T-helper 9 cell (primary cell): ENCODE data around the gene ZSCAN21.

Experiments used
- DNase-seq: peaks from one replicate; pipeline ENCODE4 v3.0.0-alpha.2; 2020

Gene ZSCAN21

DNA sequence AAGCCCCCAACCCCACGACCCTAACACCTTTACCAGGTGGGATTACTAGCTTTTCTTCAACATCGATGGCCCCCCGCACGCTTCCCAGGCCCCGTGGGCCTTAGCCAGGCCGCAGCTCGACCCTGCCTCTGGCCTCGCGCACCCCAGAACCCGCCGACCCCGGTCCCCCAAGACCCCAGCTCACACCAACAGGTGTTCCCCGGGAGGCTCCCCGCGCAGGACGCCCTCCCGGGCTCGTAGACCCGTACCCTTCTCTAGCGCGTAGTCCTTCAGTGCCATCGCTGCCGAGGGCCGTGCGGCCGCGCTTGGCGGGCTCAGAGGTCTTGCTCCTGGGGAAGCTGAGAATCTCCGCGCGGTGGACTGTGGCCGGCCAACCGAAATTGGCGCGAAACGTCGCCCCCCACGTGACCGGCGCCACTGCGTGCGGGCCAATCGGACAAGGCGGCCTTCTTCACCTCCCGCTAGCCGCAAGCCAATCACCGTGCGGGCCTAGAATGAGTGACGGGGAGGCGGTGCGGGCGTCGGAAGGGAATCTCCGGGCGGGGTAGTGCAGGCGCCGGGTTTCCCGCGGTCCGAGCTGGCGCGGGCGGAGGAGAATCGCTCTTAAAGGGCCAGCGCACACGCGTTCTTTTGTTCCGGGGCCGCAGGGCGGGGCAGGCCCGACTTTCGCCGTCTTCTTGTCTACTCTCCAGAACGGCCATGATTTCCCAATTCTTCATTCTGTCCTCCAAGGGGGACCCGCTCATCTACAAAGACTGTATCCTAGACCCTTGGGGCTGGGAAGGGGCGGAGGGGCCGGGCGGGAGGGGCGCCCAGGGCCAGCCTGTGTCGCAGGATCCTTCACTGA is 51.7 kb downstream of the ZSCAN21 start, which contains the start of the genes AP4M1 and MCM7:
TSS of gene AP4M1 (plus strand) at position 628 of the 847 bp plus-strand sequence. CDS start at position 700, 72 bp downstream.
TSS of gene MCM7 (minus strand) at position 382 of the 847 bp plus-strand sequence. CDS start at position 279, 103 bp downstream.
- DNase-seq, result peak; percentile 93

DNA sequence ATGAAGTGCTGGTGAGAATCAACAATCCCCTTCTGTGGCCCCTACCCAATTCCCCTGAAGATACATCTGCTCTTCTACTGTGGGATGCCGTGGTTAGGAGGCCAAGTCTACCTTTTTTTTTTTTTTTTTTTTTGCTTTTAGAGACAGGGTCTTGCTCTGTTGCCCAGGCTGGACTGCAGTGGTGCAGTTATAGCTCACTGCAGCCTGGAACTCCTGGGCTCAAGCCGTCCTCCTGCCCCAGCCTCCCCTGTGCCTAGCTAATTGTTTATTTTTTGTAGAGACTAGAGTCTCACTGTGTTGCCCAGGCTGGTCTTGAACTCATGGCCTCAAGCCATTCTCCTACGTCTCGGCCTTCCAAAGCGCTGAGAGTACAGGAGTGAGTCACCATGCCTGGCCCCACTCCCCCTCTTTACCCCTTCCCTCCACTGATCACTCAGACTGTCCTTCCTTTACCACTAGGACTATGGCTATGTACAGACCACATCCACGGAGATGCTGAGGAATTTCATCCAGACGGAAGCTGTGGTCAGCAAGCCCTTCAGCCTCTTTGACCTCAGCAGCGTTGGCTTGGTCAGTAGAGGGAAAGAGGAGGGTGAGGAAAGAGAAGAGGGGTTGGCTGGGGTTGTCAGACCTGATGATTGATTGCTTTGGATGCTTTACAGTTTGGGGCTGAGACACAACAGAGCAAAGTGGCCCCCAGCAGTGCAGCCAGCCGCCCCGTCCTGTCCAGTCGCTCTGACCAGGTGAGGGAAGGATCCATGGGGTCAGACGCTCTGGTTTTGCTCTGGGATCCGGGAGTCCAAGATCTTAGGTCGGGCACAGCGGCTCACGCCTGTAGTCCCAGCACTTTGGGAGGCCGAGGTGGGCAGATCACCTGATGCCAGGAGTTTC is 53.6 kb downstream of the ZSCAN21 start:
- DNase-seq, result no peak

DNA sequence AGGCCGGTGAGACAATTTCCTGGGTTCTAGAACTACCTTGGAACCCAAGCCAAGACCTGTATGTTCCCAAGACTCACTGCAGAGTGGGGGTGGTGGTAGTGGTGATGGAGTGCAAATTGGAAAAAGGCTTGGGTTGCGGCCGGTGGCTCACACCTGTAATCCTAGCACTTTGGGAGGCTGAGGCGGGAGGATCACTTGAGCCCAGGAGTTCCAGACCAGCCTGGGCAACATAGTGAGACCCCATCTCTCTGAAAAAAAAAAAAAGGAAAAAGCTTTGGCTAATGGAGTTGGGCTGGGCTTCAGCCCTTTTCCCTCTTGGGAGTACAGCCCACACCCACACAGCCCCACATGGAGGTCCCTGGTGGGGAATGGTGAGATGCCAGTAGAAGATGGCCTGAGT is 56.0 kb downstream of the ZSCAN21 start:
- DNase-seq, result no peak

DNA sequence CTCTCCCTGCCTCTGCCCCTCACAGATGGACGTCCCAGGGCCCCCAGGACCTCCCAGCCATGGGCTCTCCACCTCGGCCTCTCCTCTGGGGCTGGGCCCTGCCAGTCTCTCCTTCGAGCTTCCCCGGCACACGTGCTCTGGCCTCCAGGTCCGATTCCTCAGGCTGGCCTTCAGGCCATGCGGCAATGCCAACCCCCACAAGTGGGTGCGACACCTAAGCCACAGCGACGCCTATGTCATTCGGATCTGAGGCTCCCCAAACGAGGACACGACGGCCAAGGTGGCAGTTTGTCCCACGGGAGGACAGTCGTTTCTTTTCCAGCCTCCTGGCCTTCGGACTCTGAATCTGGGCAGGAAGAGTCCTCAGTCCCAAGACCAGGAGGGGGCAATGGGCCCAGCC is 57.1 kb downstream of the ZSCAN21 start:
- no peak for DNase-seq

DNA sequence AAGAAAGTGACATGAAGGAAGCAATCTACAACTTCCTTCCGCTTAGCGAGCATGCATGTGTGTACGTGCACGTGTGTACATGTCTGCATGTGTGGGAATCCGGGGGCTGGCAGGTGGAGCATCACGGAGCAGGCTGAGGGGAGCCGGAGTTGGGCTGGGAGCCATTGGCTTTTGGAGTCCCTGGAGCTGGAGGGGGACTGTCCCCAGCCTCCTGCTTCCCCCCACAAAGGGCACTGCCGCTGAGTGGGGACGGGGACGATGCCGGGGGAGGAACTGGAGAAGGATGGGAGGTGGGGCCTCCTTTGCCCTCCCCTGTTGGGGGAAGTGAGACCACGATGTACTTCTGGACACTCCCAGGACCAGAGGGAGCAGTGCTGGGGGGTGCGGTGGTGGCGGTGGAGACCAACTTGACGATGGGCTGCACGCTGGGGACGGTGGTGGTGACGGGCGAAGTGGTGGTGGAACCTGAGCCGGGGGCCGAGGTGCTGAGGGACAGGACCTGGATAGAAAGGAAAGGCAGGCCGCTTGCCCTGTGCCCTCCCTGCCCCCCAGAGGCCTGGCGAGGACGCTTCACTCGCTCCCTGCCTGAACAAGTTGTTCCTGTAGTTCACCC is 57.7 kb downstream of the ZSCAN21 start:
- DNase-seq, result no peak

DNA sequence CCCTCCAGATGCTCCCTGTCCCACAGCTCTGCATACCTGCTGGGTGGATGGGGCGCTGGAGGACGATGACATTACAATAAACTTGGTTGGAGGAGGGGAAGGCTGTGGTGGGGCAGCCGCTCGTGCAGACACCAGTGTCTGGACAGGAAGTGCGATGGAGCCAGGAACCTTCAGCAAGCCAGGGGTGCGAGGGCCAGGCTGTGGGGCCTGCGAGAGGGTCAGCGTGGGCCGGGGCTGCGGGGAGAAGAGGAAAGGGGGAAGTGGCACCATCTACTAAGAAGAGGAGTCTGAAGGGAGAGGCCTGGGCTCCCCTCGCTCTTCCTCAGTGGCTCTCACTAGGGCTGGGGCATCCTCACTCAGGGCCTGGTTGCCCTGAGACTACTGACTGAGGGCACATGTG is 58.3 kb downstream of the ZSCAN21 start:
- DNase-seq, result no peak

DNA sequence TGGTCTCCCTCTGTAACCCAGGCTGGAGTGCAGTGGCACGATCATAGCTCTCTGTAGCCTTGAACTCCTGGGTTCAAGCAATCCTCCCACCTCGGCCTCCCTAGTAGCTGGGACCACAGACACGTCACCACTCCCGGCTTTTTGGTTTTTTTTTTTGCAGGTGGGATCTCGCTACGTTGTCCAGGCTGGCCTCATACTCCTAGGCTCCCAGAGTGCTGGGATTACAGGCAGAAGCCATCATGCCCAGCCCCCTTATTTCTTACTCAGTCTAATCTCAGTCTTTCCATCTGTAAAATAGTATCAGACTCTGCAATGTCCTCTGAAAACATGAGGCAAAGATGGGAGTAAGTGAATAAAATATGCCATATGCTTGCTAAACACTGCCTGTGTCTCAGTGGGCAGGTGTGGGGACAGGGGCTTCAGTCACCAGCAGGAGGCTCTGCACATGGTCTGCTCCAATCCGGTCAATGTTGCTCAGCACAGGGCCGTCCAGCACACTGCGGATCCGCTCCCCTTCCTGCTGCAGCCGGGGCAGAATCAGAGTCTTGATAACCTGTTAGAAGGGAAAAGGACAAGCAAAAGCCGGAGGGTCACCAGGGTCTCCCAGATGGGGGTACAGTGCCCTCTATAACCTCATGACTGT is 60.1 kb downstream of the ZSCAN21 start:
- DNase-seq, result no peak

DNA sequence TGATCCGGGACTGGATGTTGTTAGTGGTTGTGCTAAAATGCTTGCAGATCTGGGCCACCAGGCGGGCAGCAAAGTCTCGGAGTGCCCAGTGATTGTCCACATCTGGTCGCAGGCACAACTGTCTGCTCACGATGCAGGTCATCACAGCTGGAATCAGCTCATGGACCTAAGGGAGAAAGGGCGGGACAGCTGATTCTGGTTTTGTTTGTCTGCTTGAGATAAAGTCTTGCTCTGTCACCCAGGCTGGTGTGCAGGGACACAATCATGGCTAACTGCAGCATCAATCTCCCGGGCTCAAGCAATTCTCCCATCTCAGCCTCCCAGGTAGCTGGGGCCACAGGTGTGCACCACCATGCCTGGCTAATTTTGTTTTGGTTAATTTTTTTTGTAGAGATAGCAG is 61.6 kb downstream of the ZSCAN21 start:
- no peak for DNase-seq

DNA sequence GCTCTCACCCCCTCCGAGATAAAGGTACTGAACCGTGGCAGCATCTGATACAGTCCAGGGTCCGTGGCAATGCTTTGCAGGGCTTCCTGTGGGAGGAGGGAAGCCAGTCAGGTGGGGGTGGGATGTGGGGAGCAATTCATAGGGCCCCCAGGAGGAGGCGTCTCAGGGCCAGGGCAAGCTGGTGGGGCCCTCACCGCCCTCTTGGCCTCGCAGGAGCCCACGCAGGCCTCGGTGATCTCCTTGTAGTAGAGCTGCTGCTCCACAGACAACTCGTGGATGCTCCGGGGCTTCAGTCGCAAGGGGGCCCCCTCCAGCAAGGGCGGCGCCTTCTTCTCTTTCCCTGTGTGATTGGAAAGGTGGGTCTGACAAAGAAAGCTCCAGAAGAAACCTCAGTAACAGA is 62.3 kb downstream of the ZSCAN21 start:
- DNase-seq, result no peak
